GM19193 (cell line): ENCODE data around the gene GGT1.

Experiments used
- POLR2A ChIP-seq: IDR thresholded peaks from 4 replicates; pipeline ENCODE4 v1.6.1; 2011; ENCODE audit not compliant: insufficient read depth, insufficient read length; ENCODE audit errors: extremely low read depth

GGT1 gene

GRCh38 chr22:24578355-24579257 lies 24.4 kb upstream of the GGT1 start:
- no peak for TF ChIP-seq POLR2A

DNA sequence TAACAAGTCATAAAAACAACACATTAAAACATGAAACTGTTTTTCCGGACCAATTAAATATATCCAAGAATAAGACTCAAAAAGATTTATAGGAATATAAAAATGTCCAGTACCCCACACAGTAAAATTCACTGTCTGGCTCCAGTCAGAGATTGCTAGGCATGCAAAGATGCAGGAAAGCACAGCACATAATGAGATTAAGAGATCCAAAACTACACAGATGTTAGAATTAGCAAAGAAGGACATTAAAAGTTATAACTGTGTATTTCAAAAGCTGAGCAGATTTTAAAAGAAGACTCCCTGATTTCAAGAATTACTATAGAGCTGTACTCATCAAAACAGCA lies 23.8 kb upstream of the GGT1 start:
- TF ChIP-seq POLR2A = no peak

GRCh38 chr22:24580276-24580675 lies 22.7 kb upstream of the GGT1 start:
- no peak for TF ChIP-seq POLR2A

- TF ChIP-seq POLR2A = no peak
These were observed 20.8 kb upstream of the GGT1 start for GRCh38 chr22:24582056-24582814.

DNA sequence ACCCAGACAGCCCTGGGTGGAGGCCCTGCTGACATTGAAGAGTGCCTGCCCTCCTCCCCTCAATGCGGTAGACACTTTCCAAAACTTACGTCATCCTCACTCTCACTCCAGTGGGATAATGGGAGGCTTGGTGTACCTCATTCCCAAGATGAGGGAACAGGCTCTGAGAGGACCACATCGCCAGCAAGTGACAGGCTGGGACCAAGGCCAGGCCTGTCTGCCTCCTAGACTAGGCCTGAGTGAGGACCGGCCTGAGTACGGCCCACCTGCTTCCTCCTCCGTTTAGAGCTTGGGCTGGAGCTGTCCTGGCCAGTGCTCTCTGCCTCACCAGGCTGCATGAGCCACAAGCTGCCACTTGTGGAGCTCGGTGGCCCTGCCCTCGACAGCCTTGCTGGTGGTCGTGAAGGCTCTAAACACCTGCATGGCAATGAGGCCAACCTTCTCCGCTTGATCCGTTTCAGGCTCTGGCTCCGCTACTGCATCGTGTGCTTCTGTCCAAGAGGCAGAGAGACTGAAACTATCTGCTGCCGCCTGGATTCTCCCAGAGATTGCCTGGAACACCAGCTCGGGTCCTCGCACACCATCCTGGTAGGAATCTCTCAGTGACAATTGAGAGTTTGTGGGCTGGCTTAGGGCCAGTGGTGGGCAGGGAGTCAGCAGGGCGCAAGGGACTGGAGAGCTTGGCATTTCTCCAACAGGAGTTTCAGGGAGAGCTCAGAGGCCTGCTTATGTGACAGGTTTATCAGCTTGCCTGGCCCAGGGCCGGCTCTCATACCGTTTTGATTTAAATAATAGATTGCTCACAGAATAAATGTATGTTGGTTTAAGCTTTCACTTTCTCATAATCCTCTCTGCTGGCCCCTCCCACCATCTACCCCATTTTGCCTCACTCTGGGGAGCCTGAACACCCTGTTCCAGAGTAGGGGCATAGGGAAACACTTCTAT lies 19.5 kb upstream of the GGT1 start:
- TF ChIP-seq POLR2A = no peak

DNA sequence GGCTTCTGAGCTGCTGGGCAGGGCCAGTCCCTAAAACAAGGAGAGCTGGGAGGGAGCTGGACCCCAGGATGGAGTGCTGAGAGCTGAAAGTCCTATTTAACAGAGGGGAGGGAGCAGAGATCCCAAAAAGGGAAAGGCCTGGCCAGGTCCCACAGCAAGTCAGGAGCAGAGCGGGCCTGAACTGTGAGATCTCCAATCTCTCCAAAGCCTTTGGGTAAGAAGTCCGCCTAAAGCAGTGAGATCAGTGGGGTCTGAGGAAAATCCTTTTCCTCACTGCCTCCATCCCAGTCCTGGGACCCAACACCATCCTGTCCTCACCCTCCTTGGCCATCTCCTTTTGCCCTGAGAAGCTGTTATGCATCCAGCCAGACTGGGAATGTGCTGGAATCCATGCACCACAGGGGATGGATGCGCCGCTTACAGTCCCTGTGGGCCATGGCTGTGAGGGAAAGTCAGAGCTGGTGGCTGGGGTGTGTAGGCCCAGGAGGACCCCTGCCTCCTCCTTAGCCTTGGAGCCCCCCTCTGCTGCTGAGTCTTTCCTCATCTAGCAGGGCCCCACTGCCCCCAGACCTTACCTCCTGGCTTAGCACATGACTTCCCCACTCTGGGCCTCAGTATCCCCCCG lies 18.7 kb upstream of the GGT1 start:
- TF ChIP-seq POLR2A = no peak

- no peak for TF ChIP-seq POLR2A
These were observed 18.1 kb upstream of the GGT1 start for GRCh38 chr22:24584871-24585411.

DNA sequence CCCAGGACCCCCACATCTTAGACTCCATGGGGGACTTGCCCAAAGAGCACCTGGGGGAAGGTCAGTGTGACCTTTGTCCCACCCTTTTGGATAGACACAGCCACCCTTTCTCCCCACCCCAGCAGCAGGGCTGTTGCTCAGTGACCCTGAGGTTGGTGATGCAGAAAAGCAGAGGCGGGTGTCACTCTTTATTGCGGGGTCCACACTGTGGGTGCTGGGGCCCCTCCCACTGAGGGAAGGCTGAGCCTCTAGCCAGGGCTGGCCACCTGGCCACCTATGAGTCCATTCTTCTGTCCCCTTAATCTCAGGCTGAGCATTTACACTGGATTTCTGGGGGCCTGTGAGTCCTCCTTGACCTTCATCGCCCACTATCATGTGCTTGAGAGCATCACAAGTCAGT lies 17.5 kb upstream of the GGT1 start:
- no peak for TF ChIP-seq POLR2A

GRCh38 chr22:24585927-24586546 lies 17.0 kb upstream of the GGT1 start:
- no peak for TF ChIP-seq POLR2A

DNA sequence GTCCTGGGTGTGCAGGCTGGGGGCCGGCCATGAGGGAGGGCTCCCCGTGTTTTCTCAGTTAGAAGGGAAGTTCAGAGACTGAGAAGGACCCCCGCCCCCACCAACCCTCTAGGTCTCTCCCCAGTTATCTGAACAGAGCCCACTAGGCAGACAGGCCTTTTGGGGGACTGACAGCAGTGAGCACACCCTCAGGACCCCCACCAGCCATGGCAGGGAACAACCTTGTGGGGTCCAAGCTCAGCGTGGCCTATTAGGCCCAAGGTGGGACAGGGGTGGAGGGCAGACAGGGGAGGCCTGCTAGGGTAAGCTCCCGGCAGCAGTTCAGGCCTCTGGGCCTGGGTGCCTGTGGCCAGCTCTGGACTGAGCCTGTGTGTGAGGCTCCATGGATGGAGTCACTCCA lies 15.7 kb upstream of the GGT1 start:
- no peak for TF ChIP-seq POLR2A

DNA sequence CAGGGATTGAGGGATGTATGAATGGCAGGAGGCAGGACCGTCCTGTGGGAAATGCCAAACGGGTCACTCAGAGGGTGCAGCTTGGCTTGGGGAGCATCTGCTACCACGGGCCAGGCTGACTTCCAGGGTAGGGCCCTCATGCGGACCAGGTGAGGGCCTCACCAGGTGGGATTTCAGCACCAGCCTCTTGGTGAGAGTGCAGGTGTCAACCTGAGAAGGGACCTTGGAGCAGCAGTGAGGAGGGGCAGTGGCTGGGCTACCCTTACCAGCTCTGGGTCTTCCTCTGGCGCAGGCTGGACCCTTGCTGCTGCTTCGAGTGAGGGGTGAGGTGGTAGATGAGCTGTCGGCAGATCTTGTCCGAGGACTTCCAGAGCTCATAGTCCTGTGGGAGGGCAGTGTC lies 15.0 kb upstream of the GGT1 start:
- no peak for TF ChIP-seq POLR2A

DNA sequence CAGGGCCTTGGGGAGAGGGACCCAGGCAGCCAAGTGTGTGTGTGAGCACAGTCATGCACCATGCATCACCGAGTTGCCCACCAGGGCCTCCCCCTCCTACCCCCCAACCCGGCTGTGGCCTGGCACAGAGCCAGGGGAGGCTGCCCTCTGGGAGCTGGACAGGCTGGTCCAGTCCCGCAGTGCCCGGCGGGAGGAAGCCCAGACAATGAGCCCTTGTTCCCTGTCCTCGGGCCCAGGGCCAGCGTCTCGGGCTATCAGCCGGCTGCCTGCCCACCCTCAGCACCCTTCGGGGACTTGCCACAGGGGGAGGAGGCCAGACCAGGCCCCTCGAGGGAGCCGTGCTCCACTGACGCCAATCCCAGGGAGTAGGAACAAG lies 14.6 kb upstream of the GGT1 start:
- no peak for TF ChIP-seq POLR2A

- no peak for TF ChIP-seq POLR2A
These were observed 14.1 kb upstream of the GGT1 start for GRCh38 chr22:24588757-24589481.
